Astrocyte of the hippocampus (primary cell): Measurements from ENCODE around the gene CDHR3.
"Not testable (repeated sequence)": the region's sequence is repeated elsewhere in the genome, so short reads cannot be mapped to it uniquely, and the experiment has no call there.

Experiments used
- DNase-seq: peaks from one replicate; pipeline ENCODE4 v3.0.0; 2011; ENCODE audit warnings: low read depth, low spot score

Gene CDHR3, protein sequence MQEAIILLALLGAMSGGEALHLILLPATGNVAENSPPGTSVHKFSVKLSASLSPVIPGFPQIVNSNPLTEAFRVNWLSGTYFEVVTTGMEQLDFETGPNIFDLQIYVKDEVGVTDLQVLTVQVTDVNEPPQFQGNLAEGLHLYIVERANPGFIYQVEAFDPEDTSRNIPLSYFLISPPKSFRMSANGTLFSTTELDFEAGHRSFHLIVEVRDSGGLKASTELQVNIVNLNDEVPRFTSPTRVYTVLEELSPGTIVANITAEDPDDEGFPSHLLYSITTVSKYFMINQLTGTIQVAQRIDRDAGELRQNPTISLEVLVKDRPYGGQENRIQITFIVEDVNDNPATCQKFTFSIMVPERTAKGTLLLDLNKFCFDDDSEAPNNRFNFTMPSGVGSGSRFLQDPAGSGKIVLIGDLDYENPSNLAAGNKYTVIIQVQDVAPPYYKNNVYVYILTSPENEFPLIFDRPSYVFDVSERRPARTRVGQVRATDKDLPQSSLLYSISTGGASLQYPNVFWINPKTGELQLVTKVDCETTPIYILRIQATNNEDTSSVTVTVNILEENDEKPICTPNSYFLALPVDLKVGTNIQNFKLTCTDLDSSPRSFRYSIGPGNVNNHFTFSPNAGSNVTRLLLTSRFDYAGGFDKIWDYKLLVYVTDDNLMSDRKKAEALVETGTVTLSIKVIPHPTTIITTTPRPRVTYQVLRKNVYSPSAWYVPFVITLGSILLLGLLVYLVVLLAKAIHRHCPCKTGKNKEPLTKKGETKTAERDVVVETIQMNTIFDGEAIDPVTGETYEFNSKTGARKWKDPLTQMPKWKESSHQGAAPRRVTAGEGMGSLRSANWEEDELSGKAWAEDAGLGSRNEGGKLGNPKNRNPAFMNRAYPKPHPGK

DNA sequence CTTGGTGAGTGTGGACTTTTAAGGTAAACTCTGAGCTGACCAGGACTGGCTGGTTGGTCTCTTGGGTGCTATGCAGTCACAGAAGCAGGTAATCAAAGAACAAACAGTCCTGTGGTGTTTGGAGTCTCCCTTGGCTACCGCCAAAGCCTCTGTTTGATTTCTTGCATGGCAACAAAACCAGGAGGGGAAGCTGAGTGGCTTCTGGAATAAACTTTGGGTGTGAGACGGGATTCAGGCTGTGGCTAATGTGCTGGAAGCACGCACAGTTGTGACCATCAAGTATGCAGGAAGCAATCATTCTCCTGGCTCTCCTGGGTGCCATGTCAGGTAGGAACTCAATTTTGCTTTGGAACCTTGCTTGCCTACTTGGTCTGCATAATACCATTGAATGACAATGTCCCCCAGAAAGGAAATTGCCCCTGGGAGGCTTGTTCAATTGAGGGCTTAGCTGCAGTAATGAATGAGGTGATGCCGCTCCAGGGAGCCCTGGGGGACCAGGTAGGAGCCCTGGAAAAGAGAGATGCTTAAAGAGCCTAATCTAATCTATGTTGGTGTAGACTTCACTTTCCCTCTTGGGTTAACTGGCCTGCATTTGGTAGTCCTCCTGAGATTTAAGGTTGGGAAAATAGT lies at the start of gene CDHR3:
CDHR3 (plus strand) TSS at position 227 of the 630 bp plus-strand sequence; CDS start at position 282, 55 bp downstream.
- DNase-seq = peak; percentile 5

DNA sequence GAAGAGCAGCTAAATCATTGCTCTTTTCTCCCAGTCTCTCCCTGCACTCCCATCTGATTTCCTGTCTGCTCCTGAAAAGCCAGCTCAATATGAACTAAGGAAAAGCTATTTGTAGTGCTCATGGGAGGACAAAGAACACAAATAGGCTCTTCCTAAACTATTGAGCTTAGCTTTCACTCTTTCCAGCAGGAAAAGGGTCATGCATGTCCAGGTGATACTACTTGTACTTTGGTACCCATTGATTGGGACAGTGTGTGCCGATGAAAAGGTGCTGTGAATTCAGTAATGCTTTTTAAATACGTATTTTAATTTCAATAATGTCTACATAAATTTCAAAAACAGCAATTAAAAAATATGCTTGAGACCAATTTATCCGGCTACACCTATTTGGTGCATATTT lies 49.1 kb upstream of the CDHR3 start:
- DNase-seq = no peak

DNA sequence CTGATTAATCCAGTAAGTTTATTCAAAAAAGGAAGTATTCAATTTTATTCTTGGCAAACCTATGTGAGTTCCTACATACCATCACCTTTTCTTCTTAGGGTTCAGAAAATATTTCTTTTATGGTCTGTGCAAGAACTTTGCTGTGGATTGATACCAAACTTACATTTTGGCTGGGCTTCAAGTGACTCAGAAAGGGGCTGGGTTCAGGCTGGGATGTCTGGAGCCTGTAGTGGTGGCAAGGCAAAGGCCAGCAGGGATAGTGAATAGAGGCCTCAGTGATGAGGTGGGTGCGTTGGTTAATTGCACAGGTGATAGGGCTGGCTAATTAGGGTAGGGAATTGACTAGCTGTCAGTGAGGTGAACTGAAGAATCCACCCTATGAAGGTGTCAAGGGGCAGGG lies 46.5 kb upstream of the CDHR3 start:
- peak; percentile 63 for DNase-seq

DNA sequence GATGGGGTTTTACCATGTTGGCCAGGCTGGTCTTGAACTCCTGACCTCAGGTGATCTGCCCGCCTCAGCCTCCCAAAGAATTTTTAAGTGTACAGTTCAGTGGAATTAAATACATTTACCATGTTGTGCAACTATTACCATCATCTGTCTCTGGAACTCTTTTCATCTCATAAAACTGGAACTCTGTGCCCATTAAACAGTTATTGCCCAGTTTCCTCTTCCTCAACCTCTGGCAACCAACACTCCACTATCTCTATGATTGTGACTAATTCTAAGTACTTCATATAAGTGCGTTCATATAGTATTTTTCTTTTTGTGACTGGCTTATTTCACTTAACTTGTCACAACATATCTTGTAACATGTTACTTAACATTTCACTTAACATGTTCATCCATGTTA lies 45.4 kb upstream of the CDHR3 start:
- DNase-seq = no peak

DNA sequence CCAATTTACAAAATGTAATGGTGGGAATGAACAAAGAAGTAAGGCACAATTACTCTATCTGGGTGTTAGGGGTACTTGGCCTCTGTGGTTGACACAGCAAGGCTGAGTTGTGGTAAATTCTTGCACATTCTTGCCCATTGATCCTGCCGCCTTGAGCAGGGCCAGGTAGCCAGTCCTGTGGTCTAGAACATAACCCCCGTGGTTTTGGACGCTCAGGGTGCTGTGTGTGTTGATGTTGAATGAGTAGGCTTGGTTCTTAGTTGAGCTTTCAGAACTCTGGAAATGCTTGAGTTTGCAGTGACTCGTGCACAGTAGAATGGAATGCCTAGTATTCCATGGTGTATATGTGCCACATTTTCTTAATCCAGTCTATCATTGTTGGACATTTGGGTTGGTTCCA lies 42.3 kb upstream of the CDHR3 start:
- peak; percentile 54 for DNase-seq

DNA sequence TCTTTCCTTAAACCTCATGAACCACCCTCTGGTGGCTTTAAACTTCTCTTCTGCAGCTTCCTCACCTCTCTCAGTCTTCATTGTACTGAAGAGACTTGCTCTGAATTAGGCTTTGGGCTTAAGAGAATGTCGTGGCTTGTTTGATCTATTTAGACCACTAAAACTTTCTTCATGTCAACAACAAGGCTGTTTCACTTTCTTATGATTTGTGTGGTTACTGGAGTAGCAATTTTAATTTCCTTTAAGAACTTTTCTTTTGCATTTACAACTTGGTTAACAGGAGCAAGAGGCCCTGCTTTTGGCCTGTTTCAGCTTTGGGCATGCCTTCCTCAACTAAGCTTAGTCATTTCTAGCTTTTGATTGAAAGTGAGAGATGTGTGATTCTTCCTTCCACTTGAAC lies 38.1 kb upstream of the CDHR3 start:
- no peak for DNase-seq

DNA sequence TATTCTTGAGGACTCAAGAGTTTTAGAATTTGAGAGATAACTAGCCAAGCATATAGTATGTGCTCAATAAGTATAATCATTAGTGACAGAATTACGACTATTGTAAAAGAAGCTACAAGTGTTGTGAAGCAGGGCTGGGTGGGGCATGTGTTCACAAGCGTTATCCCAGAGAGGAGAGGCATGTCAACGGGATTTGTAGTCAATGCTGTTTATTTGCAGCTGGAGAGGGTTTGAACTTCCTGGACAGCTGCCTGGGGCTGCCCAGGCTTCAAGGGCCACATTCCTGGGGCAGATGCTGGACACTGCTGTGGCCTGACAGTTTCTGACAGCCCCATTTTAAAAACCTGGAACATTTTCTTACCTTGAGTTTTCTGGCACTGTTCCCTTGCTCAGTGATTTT lies 36.9 kb upstream of the CDHR3 start:
- no peak for DNase-seq

DNA sequence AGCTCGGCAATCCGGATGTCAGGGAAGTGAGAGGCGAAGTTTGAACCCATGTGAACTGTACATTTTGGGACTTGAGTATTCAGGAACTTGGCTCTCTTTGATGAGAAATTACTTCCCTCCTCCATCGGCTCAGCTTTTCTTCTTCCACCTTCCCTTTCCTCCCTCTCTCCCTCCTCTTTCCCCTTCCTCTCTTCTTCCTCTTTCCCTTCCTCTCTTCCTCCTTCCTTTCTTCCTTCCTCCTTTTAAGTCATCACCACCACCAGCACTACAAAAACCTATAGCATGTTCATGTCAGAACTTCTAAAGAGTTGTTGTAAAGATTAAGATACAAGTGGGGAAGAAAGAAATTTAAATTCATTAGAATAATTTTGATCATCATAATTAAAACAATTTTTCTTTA lies 31.9 kb upstream of the CDHR3 start:
- no peak for DNase-seq

DNA sequence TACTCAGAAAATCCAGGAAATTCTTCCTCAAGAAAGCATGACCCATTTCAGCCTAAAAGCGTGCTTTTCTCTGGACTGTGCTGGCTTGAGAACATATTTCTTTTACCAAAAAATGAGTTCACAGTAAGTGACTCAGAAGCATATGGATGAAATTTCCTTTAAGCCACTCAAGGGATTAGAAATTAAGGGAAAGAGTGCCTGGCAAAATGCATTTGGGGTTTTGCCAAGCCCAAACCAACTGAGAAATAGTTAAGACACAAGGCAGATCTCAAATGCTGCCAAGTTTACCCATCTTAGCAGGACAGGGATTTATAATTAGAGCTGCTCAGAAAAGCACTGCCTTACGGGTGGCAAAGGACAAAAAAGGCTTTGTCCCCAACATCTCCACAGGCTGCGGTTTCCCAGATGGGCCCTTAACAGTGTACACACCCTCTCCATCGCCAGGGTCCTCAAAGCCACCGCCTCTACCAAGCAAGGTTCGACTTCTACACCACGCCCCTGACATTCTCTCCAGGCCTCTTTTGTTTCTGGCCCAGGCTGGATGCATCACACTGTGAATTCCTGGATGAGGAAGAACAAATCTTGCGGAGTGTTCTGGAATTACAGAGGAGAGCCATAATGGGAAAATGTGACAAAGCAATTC lies 30.1 kb upstream of the CDHR3 start:
- DNase-seq = peak; percentile 64

DNA sequence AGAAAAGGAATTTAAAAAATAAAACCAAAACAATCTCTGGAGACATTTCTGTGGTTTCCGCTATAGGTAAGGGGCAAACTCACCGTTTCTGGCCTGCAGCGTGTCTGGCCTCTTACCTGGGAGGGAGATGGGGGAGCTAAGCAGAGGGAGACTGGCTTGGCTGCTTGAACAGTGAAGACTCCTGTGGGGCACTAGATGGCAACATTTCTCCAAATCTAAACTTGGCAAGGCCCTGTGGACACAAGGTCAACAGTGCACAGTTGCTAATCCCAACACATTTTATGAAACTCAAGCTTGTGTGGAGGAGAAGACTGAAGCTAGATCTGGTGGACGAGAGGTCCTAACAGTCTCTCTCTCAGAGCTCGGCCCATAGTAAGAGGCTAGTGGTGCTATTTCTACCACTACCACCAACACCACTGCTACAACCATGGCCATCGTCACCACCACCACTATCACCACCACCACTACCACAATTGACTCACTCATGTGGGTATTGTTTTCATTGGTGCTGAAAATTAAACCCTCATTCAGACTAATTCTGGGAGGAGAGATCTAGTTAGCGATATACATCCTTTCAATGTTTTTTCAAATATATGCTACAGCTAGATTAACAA lies 28.4 kb upstream of the CDHR3 start:
- peak; percentile 56 for DNase-seq

DNA sequence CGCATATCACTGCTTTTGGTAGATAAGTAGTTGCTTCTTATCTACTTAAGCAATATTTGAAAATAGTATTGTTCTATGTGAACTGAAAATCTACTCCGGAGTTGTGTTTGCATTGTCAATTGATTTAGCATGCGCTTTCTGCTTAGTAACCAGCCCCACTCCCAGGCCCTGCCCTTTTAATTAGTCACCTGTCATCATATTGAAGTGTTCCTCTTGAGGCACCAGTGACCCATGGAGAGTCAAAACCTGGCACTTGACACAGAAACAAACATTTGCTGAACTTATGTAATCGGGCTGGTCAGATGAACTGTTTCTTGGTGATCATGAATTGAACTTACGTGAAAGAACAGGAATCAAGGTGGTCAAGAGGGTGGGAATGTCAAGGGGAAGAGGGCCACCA lies 27.8 kb upstream of the CDHR3 start:
- no peak for DNase-seq

DNA sequence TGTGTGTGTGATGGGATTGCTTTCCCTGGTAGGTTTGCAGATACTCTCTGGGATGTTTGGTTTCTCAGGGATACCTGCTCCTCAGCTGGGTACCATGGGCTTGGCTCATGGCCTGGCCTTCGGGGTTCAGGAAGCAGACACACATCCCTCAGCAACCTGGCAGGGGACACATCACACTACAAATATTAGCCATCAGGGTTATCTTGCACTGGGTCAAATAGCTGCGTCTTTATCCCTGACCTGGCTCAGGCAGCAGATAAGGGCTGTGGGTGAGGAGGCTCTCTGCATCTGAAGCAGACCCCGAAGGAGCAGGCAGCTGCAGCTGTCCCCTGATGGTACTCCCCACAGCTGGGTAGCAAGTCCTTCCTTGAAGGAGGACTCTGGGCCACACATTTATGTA lies 25.7 kb upstream of the CDHR3 start:
- no peak for DNase-seq

DNA sequence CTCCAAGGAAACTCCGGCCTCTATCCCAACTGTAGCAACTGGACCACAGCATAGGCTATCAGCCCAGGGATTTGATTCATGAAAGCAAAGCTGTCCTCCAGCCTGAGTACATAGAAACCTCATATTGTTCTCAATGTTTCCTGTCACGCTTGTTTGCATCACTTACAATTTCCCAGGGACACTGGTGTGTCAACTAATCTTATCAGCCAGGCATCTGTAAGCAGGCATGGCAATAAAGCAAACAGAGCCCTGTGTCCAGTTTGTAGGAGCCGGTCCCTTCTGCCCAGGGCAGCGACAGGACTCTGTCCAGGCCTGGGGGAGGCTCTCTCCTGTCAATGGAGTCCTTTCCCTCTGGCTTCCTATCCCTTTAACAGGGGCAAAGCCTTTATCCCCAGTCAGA lies 23.0 kb upstream of the CDHR3 start:
- no peak for DNase-seq

DNA sequence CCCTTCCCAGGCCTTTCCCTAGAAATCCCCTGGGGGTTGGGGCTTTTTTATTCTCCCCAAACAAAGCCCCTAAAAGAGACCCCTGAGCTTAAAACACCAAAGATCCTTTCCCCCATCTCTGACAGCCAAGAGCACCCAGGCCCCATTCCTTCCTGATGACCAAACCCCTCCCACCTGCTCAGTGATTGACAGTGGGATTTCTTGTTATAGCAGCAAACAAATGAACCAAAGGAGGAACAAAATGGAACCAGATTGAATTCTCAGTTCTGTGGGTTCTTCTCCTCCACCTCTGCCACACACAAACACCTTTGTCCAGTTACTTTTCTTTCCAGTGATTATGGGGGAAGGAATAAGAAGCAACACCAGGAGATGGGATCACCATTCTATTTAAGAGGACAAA lies 21.5 kb upstream of the CDHR3 start:
- DNase-seq = no peak

DNA sequence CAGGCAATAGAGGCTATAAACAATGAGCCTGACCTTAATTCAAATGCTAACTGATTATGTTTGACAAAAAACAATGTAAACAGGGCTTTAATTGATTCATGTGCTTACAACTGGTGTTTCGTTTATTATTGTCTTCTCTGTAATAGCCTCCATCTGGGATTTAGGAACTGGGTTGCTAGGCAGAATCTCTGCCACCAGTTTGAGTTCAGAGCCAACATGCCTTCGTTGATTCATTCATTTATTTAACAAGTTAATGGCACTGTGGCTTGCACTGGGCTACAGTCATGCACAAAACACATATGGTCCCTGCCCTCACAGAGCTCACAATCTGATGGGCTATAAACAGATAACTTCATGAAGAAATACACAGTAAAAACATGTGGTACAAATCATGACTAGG lies 19.6 kb upstream of the CDHR3 start:
- DNase-seq = no peak

DNA sequence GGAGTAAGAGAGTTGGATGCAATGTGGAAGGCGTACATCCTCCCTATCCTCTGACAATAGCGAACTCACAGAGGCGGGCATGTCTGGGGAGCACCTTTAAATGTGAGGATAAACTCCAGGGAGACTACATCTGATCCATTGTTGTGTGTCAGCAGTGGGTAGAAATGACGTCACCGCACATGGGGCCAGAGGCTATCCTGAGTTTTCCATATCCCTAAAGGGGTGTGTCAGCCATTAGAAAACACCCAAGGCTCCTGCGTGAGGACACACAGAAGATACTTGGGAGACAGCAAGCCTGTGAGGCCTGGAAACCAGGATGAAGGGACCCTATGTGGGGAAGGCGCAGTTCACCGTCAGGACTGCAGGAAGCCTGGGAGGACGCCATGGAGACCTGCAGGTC lies 17.2 kb upstream of the CDHR3 start:
- no peak for DNase-seq

DNA sequence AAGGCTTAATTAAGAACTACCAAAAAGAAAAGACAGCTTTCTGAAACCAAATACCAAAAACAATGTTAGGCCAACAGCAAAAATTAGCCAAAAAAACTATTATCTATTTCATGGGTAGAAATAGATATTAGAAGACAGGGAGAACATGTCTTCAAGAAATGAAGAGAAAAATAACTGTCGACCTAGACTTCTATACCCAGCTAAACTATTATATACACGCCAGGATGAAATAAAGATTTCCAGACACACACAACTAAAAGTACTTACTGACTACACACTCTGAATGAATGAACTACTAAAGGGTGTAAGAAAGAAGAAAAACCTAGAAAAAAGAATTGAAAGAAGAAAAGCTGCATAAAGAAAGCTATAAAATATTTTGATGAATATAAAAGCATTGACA lies 11.5 kb upstream of the CDHR3 start:
- no peak for DNase-seq

DNA sequence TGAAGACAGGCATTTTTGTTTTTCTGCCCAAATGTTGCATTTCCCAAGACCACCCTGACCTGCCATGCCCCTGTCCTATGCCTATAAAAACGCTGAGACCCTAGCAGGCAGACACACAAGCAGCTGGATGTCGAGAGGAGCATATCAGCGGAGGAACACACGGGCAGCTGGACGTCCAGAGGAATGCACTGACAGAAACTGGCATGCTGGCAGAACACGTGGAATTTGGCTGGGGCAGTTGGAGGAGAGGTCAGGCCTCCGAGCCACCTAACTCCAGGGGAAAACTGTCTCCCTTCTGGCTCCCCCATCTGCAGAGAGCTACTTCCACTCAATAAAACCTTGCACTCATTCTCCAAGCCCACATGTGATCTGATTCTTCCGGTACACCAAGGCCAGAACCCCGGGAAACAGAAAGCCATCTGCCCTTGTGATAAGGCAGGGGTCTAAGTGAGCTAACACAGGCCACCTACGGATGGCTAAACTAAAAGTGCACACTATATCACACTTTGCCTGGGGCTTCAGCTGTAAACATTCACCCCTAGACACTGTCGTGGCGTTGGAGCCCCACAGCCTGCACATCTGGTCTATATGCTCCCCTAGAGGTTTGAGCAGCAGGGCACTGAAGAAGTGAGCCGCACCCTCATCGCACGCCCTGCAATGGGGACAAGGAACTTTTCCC lies 10.0 kb upstream of the CDHR3 start:
- no peak for DNase-seq

DNA sequence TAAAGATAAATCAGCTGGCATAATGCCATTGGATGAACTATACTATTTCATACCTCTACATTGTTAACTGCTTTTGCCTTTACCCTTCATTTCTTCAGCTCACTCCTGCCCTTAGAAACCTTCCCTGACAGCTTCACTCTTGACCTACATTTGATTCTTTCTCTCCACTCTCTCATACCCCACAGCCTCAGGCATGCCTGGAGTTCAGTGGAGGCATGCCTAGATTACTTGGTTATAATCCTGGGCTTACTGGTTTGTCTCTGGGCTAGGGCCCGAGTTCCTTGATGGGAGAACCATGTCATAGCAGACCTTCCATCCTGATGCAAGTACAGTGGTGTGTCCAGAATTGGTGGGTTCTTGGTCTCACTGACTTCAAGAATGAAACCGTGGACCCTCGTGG lies 8.4 kb upstream of the CDHR3 start:
- DNase-seq = no peak

DNA sequence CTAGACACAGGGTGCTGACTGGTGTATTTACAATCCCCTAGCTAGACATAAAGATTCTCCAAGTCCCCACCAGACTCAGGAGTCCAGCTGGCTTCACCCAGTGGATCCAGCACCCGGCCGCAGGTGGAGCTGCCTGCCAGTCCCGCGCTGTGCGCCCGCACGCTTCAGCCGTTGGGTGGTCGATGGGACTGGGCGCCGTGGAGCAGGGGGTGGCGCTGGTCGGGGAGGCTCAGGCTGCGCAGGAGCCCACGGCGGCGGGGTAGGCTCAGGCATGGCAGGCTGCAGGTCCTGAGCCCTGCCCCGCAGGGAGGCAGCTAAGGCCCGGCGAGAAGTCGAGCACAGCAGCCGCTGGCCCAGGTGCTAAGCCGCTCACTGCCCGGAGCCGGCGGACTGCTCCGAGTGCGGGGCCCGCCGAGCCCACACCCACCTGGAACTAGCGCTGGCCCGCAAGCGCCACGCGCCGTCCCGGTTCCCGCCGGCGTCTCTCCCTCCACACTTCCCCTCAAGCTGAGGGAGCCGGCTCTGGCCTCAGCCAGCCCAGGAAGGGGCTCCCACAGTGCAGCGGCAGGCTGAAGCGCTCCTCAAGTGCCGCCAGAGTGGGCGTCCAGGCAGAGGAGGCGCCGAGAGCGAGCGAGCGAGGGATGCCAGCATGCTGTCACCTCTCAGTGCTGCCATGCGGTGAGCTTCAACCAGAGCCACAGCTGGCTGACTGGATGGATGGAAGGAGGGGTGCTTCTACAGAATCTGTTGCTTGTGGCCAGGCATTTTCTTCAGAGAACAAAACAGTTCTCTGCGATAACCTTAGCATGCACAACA lies 7.2 kb upstream of the CDHR3 start:
- DNase-seq = not testable (repeated sequence)
